ENCODE data around the gene DRD3.
A peak's percentile ranks its signal among the peaks of the same experiment; 100 is the strongest.

The DRD3 gene

GRCh38 chr3:114119776-114120175 lies 59.1 kb downstream of the DRD3 start:
- DNase-seq, result no peak

DNA sequence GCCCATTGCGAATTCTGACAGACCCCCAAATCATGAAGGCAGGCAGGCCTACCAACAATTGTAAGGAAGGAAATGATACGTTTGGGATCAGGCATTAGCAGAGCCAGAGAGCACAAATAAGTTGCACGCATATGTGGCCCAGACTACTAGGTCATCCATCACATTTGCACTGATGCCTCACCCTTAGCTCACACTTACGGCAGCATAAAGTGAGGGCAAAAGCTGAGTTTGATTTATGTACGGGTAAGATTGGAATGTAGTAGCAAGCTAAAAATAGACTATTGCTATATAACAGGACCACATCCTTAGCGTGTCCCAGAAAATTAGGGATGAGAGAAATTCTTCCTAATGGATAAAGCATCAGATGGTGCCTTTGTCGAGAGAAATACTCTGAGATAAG lies 63.7 kb downstream of the DRD3 start:
- no peak for DNase-seq

- no peak for DNase-seq
Measured at GRCh38 chr3:114114719-114115118, 64.1 kb downstream of the DRD3 start.

- no peak for DNase-seq
Measured at GRCh38 chr3:114112696-114113095, 66.2 kb downstream of the DRD3 start.

GRCh38 chr3:114111060-114111770 lies 67.6 kb downstream of the DRD3 start:
- DNase-seq, result no peak

GRCh38 chr3:114110439-114110838 lies 68.4 kb downstream of the DRD3 start:
- DNase-seq, result no peak

DNA sequence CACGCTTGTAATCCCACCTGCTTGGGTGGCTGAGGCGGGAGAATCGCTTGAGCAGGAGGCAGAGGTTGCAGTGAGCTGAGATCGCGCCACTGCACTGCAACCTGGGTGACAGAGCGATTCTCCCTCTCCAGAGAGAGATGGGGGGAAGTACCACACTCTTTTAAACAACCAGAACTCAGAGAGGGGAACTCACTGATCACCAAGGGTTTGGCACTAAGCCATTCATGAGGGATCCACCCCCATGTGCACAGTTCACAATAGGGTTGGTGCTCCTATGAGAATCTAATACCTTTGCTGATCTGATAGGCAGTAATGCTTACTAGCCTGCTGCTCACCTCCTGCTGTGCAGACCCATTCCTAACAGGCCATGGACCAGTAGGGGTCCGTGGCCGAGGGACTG lies 70.7 kb downstream of the DRD3 start:
- no peak for DNase-seq

DNA sequence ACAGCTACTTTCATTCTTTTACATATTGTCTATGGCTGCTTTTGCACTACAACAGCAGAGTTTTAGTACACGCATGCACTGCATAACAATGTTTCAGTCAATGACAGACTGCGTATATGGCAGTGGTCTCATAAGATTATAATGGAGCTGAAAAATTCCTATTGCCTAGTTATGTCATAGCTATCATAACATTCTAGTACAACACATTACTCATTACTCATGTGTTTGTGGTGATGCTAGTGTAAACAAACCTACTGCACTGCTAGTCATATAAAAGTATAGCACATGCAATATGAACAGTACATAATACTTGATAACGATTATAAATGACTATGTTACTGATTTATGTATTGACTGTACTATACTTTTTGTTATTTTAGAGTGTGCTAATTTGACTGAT lies 74.4 kb downstream of the DRD3 start:
- DNase-seq, result no peak

GRCh38 chr3:114103858-114104257 lies 75.0 kb downstream of the DRD3 start:
- no peak for DNase-seq

DNA sequence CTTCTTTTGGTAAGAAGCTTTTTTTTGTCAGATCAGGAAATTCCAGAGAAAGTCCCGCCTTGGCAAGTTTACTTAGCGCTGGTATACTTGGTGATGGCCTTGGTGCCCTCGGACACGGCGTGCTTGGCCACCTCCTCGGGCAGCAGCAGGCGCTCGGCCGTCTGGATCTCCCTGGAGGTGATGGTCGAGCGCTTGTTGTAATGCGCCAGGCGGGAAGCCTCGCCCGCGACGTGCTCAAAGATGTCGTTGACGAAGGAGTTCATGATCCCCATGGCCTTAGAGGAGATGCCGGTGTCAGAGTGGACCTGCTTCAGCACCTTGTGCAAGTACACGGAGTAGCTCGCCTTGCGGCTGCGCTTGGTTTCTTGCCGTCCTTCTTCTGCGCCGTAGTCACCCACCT lies 75.7 kb downstream of the DRD3 start:
- no peak for DNase-seq

- DNase-seq, result no peak
Measured at GRCh38 chr3:114101101-114101500, 77.8 kb downstream of the DRD3 start.

DNA sequence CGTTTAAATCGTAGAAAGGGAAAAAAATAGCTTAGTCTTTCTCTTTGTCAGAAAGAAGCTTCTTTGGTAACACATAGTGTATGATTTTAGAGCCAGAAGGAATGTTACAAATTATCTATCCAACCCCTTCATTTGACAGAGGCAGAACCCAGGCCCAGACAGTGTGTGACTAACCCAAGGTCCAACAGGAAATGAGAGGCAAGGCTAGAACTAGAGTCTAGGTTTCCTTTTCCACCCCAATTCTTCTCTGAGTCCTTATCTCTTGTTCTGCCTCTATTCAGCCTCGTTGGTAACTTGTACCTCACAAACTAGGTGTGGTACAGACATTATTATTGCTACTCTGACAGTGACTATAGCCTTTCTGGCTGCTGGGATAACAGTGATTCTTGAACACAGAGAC lies 83.1 kb downstream of the DRD3 start:
- DNase-seq, result no peak

GRCh38 chr3:114093596-114093995 lies 85.3 kb downstream of the DRD3 start:
- peak; percentile 18 for DNase-seq

- DNase-seq, result peak; percentile 7
Measured at GRCh38 chr3:114093016-114093380, 85.9 kb downstream of the DRD3 start.

DNA sequence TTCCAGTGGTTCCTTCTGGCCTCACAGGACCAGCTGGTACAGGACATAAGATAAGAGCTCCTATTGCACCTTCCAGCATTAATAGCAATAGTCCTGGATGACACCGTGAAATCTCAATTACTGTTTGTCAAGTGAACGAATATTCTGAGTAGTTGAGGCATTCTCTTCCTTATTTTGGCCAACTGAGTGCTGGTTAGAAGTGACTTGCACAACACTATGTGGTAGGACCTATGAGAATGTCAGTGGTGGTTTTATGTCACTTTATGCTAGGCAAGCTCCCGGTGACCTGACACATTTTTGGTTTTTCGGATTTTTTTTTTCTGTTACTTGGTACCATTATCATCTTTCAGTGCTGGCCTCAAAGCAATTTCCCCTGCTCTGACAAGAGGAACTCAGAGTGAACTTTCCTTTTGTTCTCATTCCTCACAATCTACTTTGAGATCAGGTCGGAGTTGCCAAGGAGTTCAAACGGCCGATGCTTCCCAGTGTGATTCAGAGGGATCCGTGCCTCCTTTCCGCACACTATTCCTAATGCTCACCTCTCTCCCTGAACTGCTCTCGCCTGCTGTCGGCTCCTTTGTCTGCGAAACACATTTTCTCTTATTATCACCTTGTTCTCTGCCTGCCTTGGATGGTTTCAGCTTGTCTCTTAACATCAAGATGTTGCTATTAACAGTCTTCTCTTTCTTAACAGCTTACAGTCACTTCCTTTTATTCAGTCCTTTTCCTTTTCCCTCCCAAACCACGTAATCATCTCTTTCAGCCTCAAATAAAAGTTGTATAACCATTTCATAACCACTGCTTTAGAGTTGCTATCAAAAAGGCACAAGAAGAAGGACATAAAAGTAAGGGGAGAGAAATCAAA lies 86.5 kb downstream of the DRD3 start:
- peak; percentile 23 for DNase-seq

GRCh38 chr3:114089675-114090074 lies 89.2 kb downstream of the DRD3 start:
- no peak for DNase-seq

- DNase-seq, result no peak
Measured at GRCh38 chr3:114086356-114086755, 92.5 kb downstream of the DRD3 start.

DNA sequence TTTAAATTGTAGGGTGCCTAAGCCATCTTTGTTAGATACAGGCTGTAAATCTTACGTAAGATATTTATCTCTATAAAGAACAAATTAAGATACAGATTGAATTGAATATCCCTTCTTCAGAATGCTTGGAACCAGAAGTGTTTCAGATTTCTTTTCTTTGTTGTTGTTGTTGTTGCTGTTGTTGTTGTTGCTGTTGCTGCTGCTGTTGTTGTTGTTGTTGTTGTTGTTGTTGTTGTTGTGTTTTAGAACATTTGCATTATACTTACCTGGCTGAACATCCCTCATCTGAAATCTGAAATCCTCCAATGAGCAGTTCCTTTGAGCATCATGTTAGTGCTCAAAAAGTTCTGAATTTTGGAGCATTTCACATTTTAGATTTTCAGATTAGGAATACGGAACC lies 95.7 kb downstream of the DRD3 start:
- DNase-seq, result no peak

GRCh38 chr3:114081037-114081436 lies 97.8 kb downstream of the DRD3 start:
- no peak for DNase-seq

GRCh38 chr3:114080201-114080600 lies 98.7 kb downstream of the DRD3 start:
- DNase-seq, result no peak

DNA sequence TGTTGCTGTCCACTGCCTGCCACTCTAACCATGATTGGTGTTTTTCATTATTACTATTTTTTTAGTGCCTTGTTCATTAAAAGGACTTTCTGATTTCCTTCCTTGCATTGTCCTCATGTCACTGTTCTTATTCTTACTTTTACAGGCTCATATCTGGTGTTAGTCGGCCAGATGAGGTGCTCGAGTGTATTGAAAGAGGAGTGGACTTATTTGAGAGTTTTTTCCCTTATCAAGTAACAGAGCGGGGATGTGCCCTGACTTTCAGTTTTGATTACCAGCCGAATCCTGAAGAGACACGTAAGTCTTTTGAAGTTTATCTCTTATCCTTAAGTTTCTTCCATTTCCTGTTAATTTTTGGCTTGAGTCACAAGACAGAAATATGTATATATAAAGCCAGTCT lies 99.1 kb downstream of the DRD3 start:
- DNase-seq, result no peak

GRCh38 chr3:114078126-114078525 lies 100.7 kb downstream of the DRD3 start:
- no peak for DNase-seq

Measured in right kidney (tissue), 1 donor.